Upper lobe of left lung (tissue), 4 donors: ENCODE results near the gene LAG3.

Experiments used
- POLR2AphosphoS5 ChIP-seq, 2 donors: sonication (generic); formaldehyde crosslinking; IDR thresholded peaks; one replicate each; pipeline ENCODE4 v1.5.1; 2017; ENCODE audit warnings: antibody characterized with exemption in 2 of 2
- TF ChIP-seq, protein P1 (sequence below), 6 experiments: fragments of 450-650 bp in 4 of 6; fragments of 200-600 bp in 2 of 6; sonication (generic) in 2 of 6; IDR thresholded peaks; one replicate each; pipeline ENCODE4 v1.5.1; 2016 to 2019; ENCODE audit warnings: antibody characterized with exemption in 6 of 6

GRCh38 chr12:6768437-6768914 lies 3.8 kb upstream of the LAG3 start:
- TF ChIP-seq, protein P1, sequence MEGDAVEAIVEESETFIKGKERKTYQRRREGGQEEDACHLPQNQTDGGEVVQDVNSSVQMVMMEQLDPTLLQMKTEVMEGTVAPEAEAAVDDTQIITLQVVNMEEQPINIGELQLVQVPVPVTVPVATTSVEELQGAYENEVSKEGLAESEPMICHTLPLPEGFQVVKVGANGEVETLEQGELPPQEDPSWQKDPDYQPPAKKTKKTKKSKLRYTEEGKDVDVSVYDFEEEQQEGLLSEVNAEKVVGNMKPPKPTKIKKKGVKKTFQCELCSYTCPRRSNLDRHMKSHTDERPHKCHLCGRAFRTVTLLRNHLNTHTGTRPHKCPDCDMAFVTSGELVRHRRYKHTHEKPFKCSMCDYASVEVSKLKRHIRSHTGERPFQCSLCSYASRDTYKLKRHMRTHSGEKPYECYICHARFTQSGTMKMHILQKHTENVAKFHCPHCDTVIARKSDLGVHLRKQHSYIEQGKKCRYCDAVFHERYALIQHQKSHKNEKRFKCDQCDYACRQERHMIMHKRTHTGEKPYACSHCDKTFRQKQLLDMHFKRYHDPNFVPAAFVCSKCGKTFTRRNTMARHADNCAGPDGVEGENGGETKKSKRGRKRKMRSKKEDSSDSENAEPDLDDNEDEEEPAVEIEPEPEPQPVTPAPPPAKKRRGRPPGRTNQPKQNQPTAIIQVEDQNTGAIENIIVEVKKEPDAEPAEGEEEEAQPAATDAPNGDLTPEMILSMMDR (IDR thresholded peaks at IDR 0.05): no peak
- no peak for TF ChIP-seq POLR2AphosphoS5 (IDR thresholded peaks at IDR 0.05)
